Ammon's horn (tissue), 1 donor: ENCODE measurements around the gene BDH1.
A peak's percentile ranks its signal among the peaks of the same experiment; 100 is the strongest.
"Not testable (repeated sequence)": the region's sequence is repeated elsewhere in the genome, so short reads cannot be mapped to it uniquely, and the experiment has no call there.

Source experiments
- DNase-seq: peaks from one replicate; pipeline ENCODE4 v3.0.0-alpha.2; 2016; ENCODE audit warnings: low spot score

BDH1 gene

DNA sequence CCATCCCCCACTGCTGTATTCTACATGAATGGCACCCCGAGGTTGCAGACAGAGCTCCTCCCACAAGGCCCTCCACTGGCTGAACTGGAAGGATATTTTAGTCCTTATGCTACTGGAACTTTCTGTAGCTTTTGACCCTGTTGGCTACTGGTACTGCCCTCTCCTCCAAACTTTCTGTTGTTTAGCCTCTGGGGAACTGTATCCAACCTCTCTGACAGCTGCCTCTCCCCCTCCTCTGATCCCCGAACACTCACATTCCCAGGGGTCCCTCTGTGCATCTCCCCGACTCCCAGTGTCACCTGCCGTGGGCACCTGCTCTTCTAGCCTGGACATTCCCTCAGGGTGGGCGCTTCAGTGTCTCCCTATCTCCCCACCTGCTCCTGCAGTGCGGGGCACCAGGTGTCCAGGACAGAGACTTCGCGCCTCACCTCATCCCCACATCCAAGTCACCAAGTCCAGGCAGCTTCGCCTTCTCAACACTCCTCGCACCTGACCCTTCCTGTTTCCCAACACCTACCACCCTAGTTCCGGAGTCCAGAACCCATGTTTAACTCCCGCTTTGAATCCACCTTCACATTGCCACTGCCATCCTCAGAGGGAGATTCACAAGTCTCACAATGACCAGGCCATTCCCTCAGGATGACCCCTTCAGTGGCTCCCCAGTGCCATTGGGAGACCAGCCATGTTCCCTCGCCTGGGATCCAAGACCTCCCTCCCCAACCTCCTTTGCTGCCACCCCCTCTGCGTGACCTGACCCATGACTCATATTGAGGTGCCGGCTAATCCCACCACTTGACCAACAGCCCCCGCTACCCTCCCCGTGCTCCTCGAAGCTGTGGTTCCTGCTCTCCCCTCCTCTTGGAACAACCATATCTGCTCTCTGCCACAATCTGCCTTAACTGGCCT, 34.2 kb downstream of the BDH1 start:
- DNase-seq, result no peak

DNA sequence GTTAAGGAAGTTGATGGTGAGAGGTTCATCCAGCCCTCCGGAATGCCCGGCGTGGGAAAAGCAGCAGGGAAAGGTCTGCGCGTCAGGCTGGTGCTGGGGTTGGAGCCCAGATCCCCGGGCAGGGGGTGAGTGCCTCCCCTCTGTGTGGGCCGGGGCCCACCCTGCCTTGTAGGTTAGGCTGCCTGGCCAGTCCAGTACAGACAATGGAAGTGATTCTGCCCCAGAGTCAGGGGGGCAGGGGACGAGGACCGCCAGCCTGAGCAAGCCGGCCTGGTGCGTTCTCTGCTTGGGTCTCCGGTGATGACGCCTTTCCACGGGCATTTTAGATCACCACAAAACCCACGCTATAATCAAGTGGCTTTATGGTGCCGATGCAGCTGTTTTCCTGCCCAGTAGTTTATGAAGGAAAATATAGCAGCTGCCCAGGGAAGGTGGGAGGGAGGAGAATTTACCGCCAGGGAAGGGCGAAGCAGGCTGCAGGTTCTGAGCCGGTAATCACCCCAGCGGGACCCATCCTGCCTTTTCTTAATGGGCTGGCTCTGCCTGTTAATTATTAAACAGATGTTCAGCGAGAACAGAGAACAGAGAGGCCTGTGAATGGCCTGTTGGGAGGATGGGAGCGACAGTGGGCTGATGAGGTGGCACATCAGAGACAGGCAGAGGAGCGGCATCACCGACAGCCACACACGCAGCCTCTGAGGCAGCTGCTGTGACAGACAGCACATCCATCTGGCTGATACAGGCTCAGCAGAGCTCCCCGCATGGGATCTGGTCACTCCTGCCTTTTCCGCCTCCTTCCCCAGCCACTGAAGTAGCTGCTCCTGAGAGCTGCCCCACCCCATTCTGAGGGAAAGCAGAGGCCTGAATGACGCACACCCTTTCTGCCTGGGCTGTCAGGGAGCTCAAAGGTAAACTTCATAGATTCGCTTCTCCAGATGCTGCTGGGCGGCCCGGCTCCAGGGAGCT, 35.2 kb downstream of the BDH1 start:
- peak; percentile 78 for DNase-seq

DNA sequence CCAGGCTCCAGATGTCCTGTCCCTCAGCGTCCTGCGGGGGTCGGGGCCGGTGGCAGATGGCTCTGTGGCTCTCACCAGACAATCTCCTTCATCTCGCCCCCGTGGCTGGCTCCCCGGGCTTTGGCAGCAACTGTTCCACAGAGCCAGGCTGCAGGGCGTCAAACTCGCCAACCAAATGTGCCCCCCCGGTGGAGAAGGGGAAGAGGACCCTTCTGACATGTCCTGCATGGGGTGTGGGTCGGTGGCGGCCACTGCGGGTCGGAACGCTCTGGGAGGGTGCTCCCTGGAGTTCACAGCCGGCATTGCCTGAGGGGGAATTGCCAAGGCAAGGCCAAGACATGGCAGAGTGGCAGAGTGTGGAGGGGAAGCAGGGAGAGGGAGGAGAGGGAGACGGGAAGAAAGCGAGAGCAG, 36.0 kb downstream of the BDH1 start:
- DNase-seq, result no peak

DNA sequence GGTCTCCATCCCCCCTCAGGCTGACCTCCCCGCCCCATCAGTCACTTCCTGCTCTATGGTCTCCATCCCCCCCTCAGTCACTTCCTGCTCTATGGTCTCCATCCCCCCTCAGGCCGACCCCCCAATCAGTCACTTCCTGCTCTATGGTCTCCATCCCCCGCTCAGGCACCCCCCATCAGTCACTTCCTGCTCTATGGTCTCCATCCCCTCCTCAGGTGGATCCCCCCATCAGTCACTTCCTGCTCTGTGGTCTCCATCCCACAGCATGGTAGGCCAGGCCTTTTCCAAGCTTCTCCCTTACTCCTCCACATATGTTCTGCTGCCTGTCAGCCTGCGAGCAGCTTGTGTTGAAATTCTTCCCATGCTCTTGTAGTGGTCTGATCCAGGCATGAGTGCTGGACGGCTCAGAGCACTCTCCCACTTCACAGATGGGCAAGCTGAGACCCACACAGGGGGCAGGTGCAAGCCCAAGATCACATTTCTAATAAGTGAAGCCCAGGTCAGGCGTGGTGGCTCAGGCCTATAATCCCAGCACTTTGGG, 36.8 kb downstream of the BDH1 start:
- DNase-seq, result no peak

DNA sequence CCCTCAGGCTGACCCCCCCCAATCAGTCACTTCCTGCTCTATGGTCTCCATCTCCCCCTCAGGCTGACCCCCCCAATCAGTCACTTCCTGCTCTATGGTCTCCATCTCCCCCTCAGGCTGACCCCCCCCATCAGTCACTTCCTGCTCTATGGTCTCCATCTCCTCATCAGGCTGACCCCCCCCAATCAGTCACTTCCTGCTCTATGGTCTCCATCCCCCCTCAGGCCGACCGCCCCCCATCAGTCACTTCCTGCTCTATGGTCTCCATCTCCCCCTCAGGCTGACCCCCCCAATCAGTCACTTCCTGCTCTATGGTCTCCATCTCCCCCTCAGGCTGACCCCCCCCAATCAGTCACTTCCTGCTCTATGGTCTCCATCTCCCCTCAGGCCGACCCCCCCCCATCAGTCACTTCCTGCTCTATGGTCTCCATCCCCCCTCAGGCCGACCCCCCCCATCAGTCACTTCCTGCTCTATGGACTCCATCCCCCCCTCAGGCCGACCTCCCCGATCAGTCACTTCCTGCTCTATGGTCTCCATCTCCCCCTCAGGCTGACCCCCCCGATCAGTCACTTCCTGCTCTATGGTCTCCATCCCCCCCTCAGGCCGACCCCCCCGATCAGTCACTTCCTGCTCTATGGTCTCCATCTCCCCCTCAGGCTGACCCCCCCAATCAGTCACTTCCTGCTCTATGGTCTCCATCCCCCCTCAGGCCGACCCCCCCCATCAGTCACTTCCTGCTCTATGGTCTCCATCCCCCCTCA, 37.7 kb downstream of the BDH1 start:
- not testable (repeated sequence) for DNase-seq

DNA sequence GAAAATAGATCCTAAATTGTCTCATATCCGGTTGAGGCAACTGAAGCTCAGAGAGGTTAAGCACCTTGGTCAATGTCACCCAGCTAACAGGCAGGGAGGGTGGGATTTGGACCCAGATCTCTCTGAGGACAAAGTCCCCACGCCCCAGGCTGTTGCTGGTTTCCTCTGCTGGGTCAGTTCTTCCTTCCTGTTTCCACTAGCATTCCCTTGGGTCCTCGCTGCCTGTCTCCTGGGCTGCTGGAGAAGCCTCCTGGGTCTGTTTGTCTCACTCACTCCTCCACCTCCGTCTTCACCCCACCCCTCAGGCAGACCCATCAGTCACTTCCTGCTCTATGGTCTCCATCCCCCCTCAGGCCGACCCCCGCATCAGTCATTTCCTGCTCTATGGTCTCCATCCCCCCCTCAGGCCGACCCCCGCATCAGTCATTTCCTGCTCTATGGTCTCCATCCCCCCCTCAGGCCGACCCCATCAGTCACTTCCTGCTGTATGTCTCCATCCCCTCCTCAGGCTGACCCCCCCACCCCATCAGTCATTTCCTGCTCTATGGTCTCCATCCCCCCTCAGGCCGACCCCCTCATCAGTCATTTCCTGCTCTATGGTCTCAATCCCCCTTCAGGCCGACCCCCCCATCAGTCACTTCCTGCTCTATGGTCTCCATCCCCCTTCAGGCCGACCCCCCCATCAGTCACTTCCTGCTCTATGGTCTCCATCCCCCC, 38.7 kb downstream of the BDH1 start:
- DNase-seq, result not testable (repeated sequence)

DNA sequence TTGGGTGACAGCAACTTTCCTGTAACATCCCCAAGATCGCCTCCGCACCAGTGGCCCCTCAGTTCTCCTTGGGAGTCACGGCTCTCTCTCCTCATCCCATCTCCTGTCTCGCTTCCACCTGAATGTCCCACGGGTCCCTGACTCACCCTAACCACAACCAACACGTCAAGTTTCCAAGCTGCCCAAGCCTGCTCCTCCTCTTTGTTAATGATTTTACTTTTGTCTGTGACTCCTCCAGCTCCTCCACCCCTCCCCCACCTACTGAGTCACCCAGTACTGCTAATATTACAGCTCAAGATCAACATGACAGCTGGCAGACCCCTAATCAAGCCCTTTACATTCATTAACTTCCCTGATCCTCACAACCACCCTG, 39.3 kb downstream of the BDH1 start:
- DNase-seq, result no peak

DNA sequence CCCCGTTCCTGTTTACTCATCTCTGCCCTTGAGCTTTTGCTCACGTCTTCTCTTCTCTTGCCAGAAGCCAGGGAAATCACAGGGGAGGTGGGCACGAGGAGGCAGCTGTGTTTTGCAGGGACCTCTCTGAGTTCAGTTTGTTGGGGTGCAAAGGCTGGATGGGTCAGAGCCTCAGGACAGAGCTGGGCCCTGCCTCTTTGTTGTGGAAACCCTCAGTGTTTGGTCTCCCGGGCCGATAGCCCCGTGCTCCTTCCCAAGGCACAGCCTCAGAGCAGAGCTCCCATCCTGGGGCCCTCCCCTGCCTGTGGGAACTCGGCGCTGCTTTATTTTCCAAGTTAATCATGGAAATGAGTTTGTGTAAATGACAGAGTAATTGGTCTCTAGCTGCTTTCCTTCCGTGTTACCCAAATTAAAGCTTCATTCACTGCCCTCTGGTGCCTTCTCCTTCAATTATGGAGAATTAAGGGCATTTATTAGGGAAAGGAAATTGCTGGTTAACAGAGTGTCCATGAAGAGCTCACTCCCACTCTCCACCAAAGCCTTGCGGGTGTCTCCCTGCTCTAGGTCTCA, 40.9 kb downstream of the BDH1 start:
- no peak for DNase-seq

DNA sequence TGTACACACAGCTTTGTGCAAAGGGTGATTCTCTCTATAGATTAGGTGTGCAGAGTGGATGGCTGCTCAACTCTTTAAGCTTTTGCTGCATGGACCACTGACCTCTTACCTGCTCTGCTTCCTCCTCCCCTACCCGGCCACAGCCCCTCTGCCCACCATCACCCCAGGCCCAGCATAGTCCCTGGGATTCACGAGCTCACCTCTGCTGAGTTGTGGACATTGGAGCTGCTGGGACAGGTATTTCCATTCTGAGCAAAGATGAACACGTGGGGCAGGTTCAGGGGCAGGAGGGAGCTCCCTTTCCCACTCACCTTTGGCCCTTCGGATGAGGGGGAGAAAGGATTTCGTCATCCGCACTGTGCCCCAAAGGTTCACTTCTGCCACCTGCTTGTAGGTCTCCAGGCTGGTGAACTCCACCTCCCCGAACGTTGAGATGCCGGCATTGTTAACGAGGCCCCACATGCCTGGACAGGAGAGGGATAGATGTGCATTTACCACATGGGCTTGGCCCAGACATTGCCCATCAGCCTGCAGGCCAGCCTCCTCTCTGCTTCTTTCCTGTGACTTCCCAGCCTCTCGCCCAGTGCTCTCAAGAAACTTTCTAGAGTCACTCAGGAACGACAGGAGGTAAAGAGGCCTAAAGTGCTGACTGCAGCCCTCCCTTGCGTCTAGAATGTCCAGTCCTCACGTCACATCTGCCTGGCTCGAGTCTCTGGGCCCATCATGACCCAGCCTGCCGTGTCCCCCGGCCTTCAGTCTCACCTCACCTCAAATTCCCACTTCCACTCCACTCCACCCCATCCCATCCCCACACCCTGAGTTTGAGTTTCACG, 41.6 kb downstream of the BDH1 start:
- DNase-seq, result no peak

DNA sequence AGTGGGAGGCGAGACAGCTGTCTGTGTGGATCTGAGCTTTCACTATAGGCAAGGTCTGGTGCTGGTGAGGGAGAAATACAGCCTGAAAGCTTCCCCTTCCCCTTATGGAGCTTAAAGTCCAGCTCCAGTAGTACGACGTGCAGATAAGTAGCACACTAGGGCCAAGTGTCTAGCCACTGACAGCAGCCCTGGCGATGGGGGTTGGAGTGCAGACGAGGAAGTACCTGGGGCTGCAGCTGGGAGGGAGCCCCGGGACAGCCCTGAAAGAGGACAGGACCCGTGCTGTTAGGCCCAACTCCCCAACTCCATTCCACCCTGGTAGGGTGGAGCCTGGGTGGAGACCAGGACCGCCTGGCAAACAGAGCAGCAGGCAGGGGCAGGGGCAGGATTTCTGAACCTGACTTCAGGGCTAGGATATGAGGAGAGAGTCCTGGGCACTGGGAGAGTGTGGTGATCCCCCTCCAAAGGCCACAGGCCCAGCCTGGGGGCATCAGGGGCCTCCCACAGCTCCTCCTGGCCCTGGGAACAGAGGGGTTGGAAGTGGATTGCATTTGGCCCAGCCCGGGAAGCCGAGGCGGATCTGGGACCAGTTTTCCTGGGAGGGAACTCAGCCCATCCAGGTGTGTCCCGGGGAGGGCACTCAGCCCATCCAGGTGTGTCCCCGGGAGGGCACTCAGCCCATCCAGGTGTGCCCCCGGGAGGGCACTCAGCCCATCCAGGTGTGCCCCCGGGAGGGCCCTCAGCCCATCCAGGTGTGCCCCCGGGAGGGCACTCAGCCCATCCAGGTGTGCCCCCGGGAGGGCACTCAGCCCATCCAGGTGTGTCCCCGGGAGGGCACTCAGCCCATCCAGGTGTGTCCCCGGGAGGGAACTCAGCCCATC, 42.8 kb downstream of the BDH1 start:
- no peak for DNase-seq

DNA sequence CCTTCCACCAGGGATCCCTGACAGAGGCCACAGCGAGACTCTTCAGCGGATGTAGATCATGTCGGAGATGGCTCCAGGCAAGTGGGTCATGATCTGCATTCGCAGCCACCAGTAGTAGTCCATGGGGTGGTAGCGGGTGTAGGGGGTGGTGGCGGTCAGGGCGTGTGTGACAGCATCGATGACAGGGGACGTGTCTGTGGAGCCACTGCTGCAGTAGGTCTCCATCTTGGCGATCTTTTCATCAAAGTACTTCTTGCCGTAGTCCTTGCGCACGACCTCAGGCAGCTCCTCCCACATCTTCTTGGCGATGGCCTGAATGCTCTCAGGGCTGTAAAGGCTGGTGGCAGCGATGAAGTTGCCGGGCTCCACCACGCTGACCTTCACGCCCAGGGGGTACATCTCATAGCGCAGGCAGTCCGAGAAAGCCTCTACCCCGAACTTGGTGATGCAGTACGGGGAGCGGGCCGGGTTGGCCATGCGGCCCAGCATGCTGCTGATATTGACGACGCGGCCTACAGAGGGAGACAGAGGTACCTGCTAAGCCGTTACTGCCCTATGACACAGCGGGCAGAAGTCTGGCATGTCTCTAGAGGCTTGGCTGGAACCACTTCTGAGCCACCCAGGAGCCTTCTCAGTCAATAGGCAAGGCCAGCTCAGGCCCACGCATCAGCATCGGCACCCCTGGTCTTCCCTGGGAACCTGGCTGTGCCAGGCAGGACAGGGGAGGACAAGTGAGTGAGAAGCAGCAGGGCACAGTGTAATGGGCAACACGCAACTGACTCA, 43.7 kb downstream of the BDH1 start:
- no peak for DNase-seq

DNA sequence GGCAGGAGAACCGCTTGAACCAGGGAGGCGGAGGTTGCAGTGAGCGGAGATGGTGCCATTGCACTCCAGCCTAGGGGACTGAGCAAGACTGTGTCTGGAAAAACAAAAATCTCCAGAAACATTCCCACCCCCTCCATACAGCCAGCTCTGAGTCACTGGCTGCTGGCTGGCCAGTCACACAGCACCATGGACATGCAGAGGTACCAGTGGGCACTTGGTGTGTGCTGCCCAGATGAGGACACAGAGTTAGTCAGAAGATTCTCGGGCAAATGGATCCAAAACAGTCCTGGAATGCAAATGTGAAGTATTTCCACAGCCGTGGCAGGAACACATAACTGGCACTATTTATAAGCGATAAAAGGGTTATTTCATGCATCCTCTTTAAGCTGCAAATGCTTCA, 44.6 kb downstream of the BDH1 start:
- no peak for DNase-seq

DNA sequence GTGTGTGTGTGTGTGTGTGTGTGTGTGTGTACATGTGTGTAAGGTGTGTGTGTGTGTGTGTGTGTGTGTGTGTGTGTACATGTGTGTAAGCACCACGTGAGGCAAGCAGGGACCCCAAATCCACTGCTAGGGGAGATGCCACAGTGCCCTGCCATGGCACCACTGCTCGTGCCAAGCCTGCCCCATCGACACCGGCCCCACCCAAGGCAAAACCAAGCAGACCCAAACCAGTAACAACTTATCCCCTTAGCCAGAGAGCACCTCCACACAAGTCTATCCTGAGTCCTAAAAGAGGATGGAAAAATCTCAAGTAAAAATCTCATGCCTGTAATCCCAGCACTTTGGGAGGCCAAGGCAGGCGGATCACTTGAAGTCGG, 45.1 kb downstream of the BDH1 start:
- DNase-seq, result no peak

DNA sequence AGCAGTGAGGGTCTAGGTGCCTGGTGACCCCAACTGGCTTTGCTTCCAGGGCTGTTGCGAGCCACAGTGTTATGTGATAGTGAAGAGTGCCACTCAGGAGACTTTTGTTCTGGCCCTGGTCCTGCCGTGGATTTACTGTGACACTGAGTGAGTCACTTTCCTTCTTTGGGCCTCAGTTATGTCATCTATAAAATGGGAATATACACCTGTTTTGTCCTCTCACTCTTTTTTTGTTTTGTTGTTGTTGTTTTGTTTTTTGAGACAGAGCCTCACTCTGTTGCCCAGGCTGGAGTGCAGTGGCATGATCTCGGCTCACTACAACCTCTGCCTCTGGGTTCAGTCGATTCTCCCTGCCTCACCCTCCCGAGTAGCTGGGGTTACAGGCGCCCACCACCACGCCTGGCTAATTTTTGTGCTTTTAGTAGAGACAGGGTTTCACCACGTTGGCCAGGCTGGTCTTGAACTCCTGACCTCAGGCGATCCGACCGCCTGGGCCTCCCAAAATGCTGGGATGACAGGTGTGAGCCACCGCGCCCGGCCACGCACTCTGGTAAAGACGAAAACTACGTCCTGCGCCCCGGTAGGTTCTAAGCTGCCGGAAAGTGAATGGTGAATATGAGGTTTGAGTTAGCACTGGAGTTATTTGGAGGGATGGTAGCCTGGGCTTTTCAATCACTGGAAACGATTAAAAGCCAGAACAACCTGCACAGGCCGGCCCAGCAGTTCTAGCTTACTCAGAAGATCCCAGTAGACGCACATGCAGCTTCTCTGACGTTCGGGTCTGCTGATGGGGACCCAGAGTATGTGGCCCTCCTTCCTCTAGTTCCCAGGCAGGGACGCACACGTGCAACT, 46.6 kb downstream of the BDH1 start:
- DNase-seq, result no peak

DNA sequence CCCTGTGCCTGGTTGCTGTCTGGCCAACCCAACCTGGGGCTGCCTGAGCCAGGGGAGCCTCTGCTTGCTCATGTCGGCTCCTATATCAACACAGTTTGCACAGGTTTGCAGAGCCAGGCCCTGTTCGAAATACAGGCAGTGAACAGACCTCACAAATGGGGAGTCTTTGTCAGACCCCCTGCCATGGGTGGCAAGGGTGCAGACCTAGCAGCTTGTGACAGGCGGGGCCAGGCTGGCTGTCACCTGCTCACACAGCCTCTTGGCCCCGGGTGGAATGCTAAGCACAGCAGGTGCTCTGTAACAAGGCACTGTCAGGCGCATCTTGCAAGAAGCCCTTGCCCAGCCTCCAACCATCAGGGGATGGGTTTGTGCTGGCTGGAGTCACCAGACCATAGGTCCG, 47.3 kb downstream of the BDH1 start:
- no peak for DNase-seq

DNA sequence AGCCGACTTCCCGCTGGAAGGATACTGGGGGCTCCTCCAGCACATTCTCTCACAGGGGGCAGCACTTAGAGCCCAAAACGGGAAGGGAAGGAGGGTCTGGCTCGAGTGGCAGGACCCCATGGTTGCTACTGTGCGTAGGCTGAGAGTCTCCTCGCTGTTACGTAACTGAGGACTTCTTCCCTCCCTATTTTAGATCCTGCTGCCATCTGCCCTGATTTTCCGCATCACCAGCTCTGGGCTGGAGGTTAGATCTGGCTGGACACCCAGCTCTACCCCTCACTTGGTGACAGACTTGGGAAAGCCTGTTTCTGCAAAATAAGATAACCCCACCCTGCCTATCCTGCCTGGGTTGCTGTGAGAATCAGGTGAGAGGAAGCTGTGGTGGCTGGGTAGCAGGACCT, 47.7 kb downstream of the BDH1 start:
- no peak for DNase-seq

DNA sequence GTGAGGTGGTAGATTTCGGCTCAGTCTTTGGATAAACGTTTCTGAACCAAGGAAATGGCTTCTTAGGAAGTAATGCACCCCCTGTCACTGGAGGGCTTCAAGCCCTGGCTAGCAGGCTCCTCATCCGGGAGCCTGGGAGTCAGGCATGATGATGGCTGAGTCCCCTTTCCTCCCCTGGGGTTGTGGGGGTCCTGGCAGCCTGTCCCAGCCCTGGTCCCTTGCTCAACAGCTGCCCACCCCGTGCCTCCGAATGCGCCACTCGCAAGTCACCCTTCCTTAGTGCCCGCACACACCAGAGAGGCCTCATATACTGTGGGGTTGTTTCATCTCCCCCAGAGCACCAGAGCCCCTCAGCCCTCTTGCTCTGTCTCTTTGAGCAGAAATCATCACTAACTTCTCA, 48.2 kb downstream of the BDH1 start:
- no peak for DNase-seq
